ENCODE results near the gene AUTS2.

The AUTS2 gene

DNA sequence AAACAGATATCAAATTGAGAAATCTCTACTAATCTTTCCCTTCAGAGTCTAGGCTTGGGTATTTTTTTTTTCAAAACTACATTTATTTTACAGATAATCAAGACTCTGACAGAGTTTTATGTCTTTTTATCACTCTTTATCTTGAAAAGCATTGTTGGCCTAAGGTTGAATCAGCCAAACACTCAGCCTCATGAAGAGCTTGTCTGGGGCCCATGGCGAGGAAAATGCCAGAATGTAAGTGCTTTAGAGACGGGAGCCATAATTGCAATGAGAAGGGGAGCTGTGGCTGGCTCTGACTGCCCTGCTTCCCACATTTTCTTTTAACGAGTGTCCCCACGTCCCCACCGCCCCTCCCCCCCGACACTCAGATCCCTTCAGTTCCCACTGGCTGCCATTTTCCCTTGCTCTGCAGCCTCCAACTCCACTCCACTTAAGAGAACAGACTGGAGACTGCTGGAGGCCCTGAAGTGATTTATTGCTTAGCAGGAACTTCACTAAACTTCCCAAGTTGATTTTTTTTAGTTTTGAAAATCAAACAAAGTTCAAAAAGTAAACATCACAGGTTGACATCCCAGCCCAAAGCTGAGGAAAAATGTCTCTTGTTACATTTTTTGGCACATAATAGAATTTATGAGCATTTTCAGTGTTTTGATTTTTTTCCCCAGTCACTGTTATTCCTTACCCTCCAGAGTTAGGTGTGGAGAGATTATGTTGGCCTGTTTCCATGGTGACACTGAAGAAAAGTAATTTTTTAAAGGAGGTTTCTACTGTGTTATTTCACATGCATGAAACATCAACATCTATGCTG, 896.2 kb downstream of the AUTS2 start:
- TF ChIP-seq ZNF274 (IDR thresholded peaks at IDR 0.05; ENCODE audit: low read depth, low read length) = no peak
- no peak overlapping the region for H3K4me3 ChIP-seq (ENCODE audit: low read length)

GRCh38 chr7:70495033-70495376, 896.7 kb downstream of the AUTS2 start:
- no peak overlapping the region for H3K4me3 ChIP-seq (ENCODE audit: low read length)
- no peak for TF ChIP-seq ZNF274 (IDR thresholded peaks at IDR 0.05; ENCODE audit: low read depth, low read length)

DNA sequence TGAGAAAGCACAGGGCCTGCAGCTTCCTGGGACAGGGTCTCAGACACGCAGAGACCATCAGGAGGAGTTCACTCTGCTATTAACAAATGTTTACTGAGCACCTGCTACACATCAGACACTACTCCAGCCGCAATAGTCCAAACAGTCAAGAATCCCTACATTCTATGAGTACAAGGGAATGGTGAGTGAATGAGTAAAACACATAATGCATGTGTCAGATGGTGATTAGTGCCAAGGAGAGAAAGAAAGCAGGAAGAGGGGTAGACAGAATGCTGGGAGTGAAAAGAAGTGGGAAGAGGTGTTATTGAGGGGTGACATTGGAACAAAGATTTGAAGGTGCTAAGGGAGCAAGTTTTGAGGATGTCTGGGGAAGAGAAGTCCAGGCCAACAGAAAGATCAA, 899.5 kb downstream of the AUTS2 start:
- TF ChIP-seq ZNF274 (IDR thresholded peaks at IDR 0.05; ENCODE audit: low read depth, low read length) = no peak

GRCh38 chr7:70498232-70498992, 900.1 kb downstream of the AUTS2 start:
- no peak for TF ChIP-seq ZNF274 (IDR thresholded peaks at IDR 0.05; ENCODE audit: low read depth, low read length)
- H3K4me3 ChIP-seq (ENCODE audit: low read length) = no peak overlapping the region

More for the DNA sequence above, 899.5 kb downstream of the AUTS2 start:
- no peak overlapping the region for H3K4me3 ChIP-seq (ENCODE audit: low read length)

DNA sequence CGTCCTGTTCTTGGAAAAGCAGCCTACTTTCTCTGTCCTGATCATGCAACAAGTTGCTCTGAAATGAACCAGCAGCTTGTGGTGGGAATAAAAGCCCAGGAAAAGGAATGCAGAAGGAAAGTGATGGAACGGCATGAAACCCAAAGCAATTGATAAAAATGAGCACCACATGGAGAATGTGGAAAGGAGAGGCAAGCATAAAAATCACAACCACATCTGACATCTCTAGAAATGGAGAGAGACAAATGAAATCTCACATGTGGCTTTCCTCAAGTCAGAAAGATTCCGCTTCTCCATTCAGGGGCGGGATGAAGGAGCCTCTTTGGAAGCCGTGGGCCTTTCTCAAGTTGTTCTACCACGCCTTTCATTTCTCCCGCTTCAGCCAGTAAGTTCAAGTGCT, 902.0 kb downstream of the AUTS2 start:
- TF ChIP-seq ZNF274 (IDR thresholded peaks at IDR 0.05; ENCODE audit: low read depth, low read length) = no peak
- H3K4me3 ChIP-seq (ENCODE audit: low read length) = no peak overlapping the region

- H3K4me3 ChIP-seq (ENCODE audit: low read length) = no peak overlapping the region
- TF ChIP-seq ZNF274 (IDR thresholded peaks at IDR 0.05; ENCODE audit: low read depth, low read length) = no peak
These were observed 904.0 kb downstream of the AUTS2 start for GRCh38 chr7:70502117-70502863.

- no peak for TF ChIP-seq ZNF274 (IDR thresholded peaks at IDR 0.05; ENCODE audit: low read depth, low read length)
- H3K4me3 ChIP-seq (ENCODE audit: low read length) = no peak overlapping the region
These were observed 906.0 kb downstream of the AUTS2 start for GRCh38 chr7:70504254-70504653.

- TF ChIP-seq ZNF274 (IDR thresholded peaks at IDR 0.05; ENCODE audit: low read depth, low read length) = no peak
- H3K4me3 ChIP-seq (ENCODE audit: low read length) = no peak overlapping the region
These were observed 907.2 kb downstream of the AUTS2 start for GRCh38 chr7:70505468-70505867.

DNA sequence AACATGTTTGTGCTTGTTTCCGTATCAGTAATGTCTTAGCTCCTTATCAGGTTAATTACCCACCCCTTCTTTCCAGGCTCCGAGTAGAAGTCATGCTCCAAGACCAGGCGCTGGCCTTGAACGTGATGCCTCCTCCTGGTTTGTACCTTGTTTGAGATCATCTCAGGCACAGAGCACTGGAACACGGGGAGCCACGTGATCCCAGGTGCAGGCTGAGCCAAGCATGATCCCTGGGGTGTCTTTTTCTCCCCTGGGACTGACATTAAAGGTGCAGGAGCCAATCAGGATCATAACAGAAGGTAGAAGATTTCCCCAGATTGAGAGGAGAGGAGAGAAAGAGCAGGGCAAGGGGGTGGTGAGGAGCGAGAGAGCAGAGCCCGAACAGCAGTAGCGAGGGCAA, 907.6 kb downstream of the AUTS2 start:
- H3K4me3 ChIP-seq (ENCODE audit: low read length) = no peak overlapping the region
- no peak for TF ChIP-seq ZNF274 (IDR thresholded peaks at IDR 0.05; ENCODE audit: low read depth, low read length)

- no peak for TF ChIP-seq ZNF274 (IDR thresholded peaks at IDR 0.05; ENCODE audit: low read depth, low read length)
- no peak overlapping the region for H3K4me3 ChIP-seq (ENCODE audit: low read length)
These were observed 908.2 kb downstream of the AUTS2 start for GRCh38 chr7:70506434-70506833.

DNA sequence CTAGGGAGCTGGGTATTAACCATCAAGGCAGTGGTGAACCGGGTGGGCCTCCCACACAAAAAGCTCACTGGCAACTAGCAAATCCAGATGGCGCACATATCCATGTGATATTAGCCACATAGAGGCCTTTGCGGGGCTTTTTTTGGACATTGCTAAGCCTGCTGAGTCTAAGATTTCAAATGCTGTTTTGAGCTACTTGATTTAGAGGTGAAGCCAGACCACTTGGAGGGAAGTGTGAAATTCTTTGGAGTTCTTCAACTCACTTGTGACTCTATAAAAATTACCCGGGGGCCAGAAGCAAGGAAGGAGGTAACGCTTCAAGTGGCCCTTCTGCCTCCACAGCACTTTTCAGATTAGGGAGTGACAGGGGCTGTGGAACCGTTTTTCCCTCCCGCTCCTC, 913.9 kb downstream of the AUTS2 start:
- H3K4me3 ChIP-seq (ENCODE audit: low read length) = no peak overlapping the region
- TF ChIP-seq ZNF274 (IDR thresholded peaks at IDR 0.05; ENCODE audit: low read depth, low read length) = no peak

- TF ChIP-seq ZNF274 (IDR thresholded peaks at IDR 0.05; ENCODE audit: low read depth, low read length) = no peak
- H3K4me3 ChIP-seq (ENCODE audit: low read length) = no peak overlapping the region
These were observed 914.5 kb downstream of the AUTS2 start for GRCh38 chr7:70512761-70513160.

DNA sequence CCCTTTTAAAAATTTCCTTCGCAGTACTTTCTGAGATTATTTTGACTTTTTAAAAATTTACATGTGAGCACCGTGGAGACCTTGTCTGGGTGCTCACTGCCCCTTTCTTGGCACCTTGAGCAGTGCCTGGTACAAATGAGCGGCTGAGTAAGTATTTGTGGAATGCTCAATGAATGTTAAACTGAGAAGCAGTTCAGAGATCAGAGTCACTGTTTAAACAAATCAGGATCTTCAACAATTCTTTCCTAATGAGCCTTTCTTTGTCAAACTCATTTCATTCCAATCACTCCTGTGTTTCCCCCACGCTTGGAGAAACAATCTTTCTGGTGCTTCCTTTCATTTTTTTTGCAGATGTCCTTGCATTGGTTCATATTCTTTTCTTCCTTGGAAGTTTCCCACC, 922.3 kb downstream of the AUTS2 start:
- no peak for TF ChIP-seq ZNF274 (IDR thresholded peaks at IDR 0.05; ENCODE audit: low read depth, low read length)

GRCh38 chr7:70523249-70523988, 925.1 kb downstream of the AUTS2 start:
- no peak overlapping the region for H3K4me3 ChIP-seq (ENCODE audit: low read length)
- TF ChIP-seq ZNF274 (IDR thresholded peaks at IDR 0.05; ENCODE audit: low read depth, low read length) = no peak

More for the DNA sequence above, 922.3 kb downstream of the AUTS2 start:
- H3K4me3 ChIP-seq (ENCODE audit: low read length) = no peak overlapping the region

Measured in GM08714 (cell line).